Retinal pigment epithelial cell (primary cell): ENCODE data around the gene DBF4.
"Not testable (repeated sequence)": the region's sequence is repeated elsewhere in the genome, so short reads cannot be mapped to it uniquely, and the experiment has no call there.

Experiments used
- DNase-seq: peaks from one replicate; pipeline ENCODE4 v3.0.0-alpha.2; 2010; ENCODE audit warnings: low read depth
- H3K4me3 ChIP-seq: 2 replicates; pipeline ENCODE4 v1.5.1; 2011; ENCODE audit warnings: mild to moderate bottlenecking, low read length, control low read depth, moderate library complexity
- CTCF ChIP-seq: conservative IDR thresholded peaks from 2 replicates; pipeline ENCODE4 v1.5.1; 2011; ENCODE audit warnings: low read depth, low read length, control low read depth, inconsistent platforms

Gene DBF4

GRCh38 chr7:87876040-87876868 is at the start of gene DBF4, which contains the start of gene SLC25A40:
DBF4 (plus strand) TSS chr7:87876493; CDS start chr7:87876733, 240 bp downstream.
SLC25A40 (minus strand) TSS chr7:87876360; CDS start chr7:87858727, 17,633 bp downstream.
- peak within 1 kb of the TSS; percentile 56 for H3K4me3 ChIP-seq
- DNase-seq: peak; percentile 87
- TF ChIP-seq CTCF: no peak

GRCh38 chr7:87828383-87828782 is 47.9 kb upstream of the DBF4 start:
- DNase-seq, H3K4me3 ChIP-seq: not testable (repeated sequence)

GRCh38 chr7:87831097-87831496 is 45.2 kb upstream of the DBF4 start:
- TF ChIP-seq CTCF: no peak
- H3K4me3 ChIP-seq: no peak overlapping the region
- no peak for DNase-seq

- H3K4me3 ChIP-seq: no peak overlapping the region
- DNase-seq: no peak
- TF ChIP-seq CTCF: no peak
These were observed 43.2 kb upstream of the DBF4 start for GRCh38 chr7:87833130-87833529.

- no peak for DNase-seq
- TF ChIP-seq CTCF: no peak
- no peak overlapping the region for H3K4me3 ChIP-seq
These were observed 38.7 kb upstream of the DBF4 start for GRCh38 chr7:87837597-87837996.

GRCh38 chr7:87850836-87851593 is 25.3 kb upstream of the DBF4 start:
- TF ChIP-seq CTCF: no peak
- DNase-seq: no peak

GRCh38 chr7:87852306-87852705 is 24.0 kb upstream of the DBF4 start:
- H3K4me3 ChIP-seq: no peak overlapping the region
- DNase-seq: no peak
- TF ChIP-seq CTCF: no peak

More at GRCh38 chr7:87850836-87851593, 25.3 kb upstream of the DBF4 start:
- no peak overlapping the region for H3K4me3 ChIP-seq
